VCaP (cell line): ENCODE results near the gene OMP.

Source experiments
- H3K27ac ChIP-seq: fragments of 450-650 bp; 2 replicates; pipeline ENCODE4 v1.5.1; 2017
- CTCF ChIP-seq: fragments of 450-650 bp; conservative IDR thresholded peaks from 2 replicates; pipeline ENCODE4 v1.5.1; 2017; ENCODE audit warnings: mild to moderate bottlenecking, moderate library complexity

Gene OMP

GRCh38 chr11:77101043-77101537 is 1.6 kb upstream of the OMP start:
- peak; percentile 67 for TF ChIP-seq CTCF
- H3K27ac ChIP-seq = no peak overlapping the region

- no peak overlapping the region for H3K27ac ChIP-seq
- no peak for TF ChIP-seq CTCF
Observed at GRCh38 chr11:77103319-77103718, 679 bp downstream of the OMP start.

DNA sequence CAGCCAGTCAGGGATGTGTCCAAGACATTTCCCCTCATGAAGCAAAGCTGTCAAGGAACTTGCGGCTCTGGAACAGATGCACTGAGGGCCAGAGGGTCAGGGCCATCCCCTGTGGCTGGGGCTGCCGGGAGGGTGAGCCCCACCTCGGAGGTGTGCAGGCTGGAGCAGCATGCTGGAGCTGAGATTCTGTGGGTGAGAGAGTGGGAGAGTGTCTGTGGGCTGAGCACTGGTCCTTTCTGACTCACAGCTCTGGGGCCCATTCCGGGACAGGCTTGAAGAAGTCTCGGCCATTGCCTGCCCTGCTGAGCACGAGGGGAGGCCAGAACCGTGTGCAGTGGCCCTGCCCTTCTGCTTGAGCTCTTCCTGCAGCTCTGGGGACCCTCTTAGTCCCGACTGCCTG is 2.1 kb downstream of the OMP start:
- TF ChIP-seq CTCF = no peak
- H3K27ac ChIP-seq = no peak overlapping the region

DNA sequence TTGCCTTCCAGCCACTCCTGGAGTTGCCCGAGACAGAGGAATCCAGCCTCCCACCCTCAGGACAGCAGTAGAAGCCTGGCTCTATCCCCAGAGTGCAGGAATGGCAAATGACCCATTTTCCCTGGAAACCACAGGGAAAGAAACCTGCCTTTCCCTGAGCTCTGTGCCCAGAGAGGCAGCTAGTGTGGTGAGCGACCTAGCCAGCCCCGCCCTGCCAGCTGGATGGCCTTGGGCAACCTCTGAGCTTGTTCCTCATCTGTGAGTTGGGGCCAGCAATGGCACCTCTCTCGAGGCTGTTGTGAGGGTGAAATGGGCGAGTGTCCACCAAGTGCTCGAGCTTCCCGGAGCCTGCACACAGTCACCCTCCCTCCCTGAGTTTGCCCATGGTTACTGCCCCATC is 3.7 kb downstream of the OMP start:
- no peak for TF ChIP-seq CTCF
- no peak overlapping the region for H3K27ac ChIP-seq

- TF ChIP-seq CTCF = no peak
- no peak overlapping the region for H3K27ac ChIP-seq
Observed at GRCh38 chr11:77106759-77107158, 4.1 kb downstream of the OMP start.

DNA sequence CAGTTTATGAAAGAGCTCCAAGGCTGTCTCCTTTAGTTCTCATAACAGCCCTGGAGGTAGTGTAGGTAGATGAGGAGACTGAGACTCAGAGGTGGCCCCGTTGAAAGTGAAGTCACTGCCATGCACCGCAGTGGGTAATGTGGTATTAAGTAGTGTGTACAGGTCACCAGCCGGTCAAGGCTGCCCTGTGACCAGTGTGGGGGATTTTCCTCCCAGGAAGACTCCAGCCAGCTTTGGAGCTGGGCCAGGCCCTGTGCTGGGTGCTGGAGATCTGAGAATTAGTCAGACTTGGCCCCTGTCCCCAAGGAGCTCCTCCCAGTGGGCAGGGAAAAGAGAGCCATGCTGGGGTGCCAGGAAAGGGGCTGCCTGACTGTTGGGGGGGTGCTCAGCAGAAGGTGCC is 5.3 kb downstream of the OMP start:
- TF ChIP-seq CTCF = no peak
- H3K27ac ChIP-seq = no peak overlapping the region

DNA sequence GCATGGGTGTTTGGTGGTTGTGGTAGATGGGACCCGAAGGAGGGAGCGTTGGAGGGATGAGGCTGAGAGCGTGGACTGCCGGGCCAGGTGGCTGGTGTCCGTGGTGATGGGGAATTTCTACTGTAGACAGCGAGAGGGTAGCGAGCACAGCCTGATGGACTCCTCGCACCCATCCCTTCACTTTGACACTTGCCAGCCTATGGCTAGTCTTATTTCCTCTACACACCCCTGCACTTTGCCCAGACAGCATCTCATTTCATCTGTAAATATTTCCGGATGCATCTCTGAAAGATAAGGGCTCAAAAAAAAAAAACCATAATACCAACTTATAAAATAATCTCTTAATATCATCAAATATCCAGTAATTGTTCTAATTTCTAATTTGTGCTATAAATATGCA is 5.8 kb downstream of the OMP start:
- TF ChIP-seq CTCF = no peak
- H3K27ac ChIP-seq = no peak overlapping the region
